ENCODE measurements around the gene PWWP2A. TPM values are rescaled to one million over a fixed set of nuclear protein-coding genes. Genes with fewer than 3 reads are reported as not detected.
A peak's percentile ranks its signal among the peaks of the same experiment; 100 is the strongest.

PWWP2A gene
- total RNA-seq, 1 donor from 2014 or later, result 20.8 TPM

- Mint-ChIP-seq H3K4me1 (ENCODE audit: low read depth) (no peaks in the 10 kb centered on the region), H3K27me3 (ENCODE audit: low read depth) (no peaks in the 10 kb centered on the region), H3K9me3 (ENCODE audit: low read depth) (peaks cover 7% of the 10 kb centered on the region), H3K36me3 (ENCODE audit: low read depth) (peaks cover 26% of the 10 kb centered on the region), H3K4me3 (ENCODE audit: unreplicated experiment) (no peak overlapping the region), H3K27ac (ENCODE audit: unreplicated experiment) (no peak overlapping the region)
- no peak for TF ChIP-seq CTCF (IDR thresholded peaks at IDR 0.05)
- DNase-seq (ENCODE audit: low spot score), result no peak
Measured at GRCh38 chr5:160061770-160062169, 57.5 kb downstream of the PWWP2A start.

- Mint-ChIP-seq H3K27me3 (ENCODE audit: low read depth) (no peaks in the 10 kb centered on the region), H3K4me3 (ENCODE audit: unreplicated experiment) (no peak overlapping the region), H3K9me3 (ENCODE audit: low read depth) (peaks cover 7% of the 10 kb centered on the region), H3K36me3 (ENCODE audit: low read depth) (peaks cover 35% of the 10 kb centered on the region), H3K27ac (ENCODE audit: unreplicated experiment) (no peak overlapping the region), H3K4me1 (ENCODE audit: low read depth) (peaks cover 3% of the 10 kb centered on the region)
- TF ChIP-seq CTCF (IDR thresholded peaks at IDR 0.05), result no peak
- DNase-seq (ENCODE audit: low spot score), result no peak
Measured at GRCh38 chr5:160060001-160060400, 59.2 kb downstream of the PWWP2A start.

- Mint-ChIP-seq H3K27ac (ENCODE audit: unreplicated experiment) (no peak overlapping the region), H3K4me3 (ENCODE audit: unreplicated experiment) (no peak overlapping the region), H3K9me3 (ENCODE audit: low read depth) (peaks cover 7% of the 10 kb centered on the region), H3K36me3 (ENCODE audit: low read depth) (peaks cover 40% of the 10 kb centered on the region), H3K27me3 (ENCODE audit: low read depth) (no peaks in the 10 kb centered on the region), H3K4me1 (ENCODE audit: low read depth) (peaks cover 17% of the 10 kb centered on the region)
- no peak for DNase-seq (ENCODE audit: low spot score)
- TF ChIP-seq CTCF (IDR thresholded peaks at IDR 0.05), result no peak
Measured at GRCh38 chr5:160057256-160057655, 62.0 kb downstream of the PWWP2A start.

- Mint-ChIP-seq H3K27me3 (ENCODE audit: low read depth) (no peaks in the 10 kb centered on the region), H3K27ac (ENCODE audit: unreplicated experiment) (no peak overlapping the region), H3K4me3 (ENCODE audit: unreplicated experiment) (no peak overlapping the region), H3K36me3 (ENCODE audit: low read depth) (peaks cover 42% of the 10 kb centered on the region), H3K4me1 (ENCODE audit: low read depth) (peaks cover 17% of the 10 kb centered on the region), H3K9me3 (ENCODE audit: low read depth) (peaks cover 7% of the 10 kb centered on the region)
- no peak for TF ChIP-seq CTCF (IDR thresholded peaks at IDR 0.05)
- DNase-seq (ENCODE audit: low spot score), result no peak
Measured at GRCh38 chr5:160054831-160055230, 64.4 kb downstream of the PWWP2A start.

GRCh38 chr5:160054047-160054446 lies 65.2 kb downstream of the PWWP2A start:
- Mint-ChIP-seq H3K9me3 (ENCODE audit: low read depth) (peaks cover 7% of the 10 kb centered on the region), H3K36me3 (ENCODE audit: low read depth) (peaks cover 47% of the 10 kb centered on the region), H3K4me1 (ENCODE audit: low read depth) (peaks cover 17% of the 10 kb centered on the region), H3K27ac (ENCODE audit: unreplicated experiment) (peak overlapping the region; percentile 71), H3K27me3 (ENCODE audit: low read depth) (no peaks in the 10 kb centered on the region), H3K4me3 (ENCODE audit: unreplicated experiment) (no peak overlapping the region)
- no peak for TF ChIP-seq CTCF (IDR thresholded peaks at IDR 0.05)
- no peak for DNase-seq (ENCODE audit: low spot score)

All from chondrocyte (in vitro differentiated cells).